Heart left ventricle (tissue), 16 donors: Measurements from ENCODE around the gene SFRP4. TPM values are rescaled to one million over a fixed set of nuclear protein-coding genes. Genes with fewer than 3 reads are reported as not detected.

Experiments
- ATAC-seq, 4 donors: fragments of 200-7000 bp; cut with Tn5 transposase; one replicate each; pipeline ENCODE4 v1.9.1; 2020 to 2022; ENCODE audit warnings: moderate library complexity in 4 of 4, mild to moderate bottlenecking in 3 of 4, moderate number of reproducible peaks in 1 of 4
- DNase-seq, 5 donors: peaks; one replicate each; pipeline ENCODE4 v3.0.0-alpha.2; 2020
- H3K27ac ChIP-seq, 12 donors: fragments of 200-600 bp; sonication (generic) in 4 of 12; one replicate each; pipeline versions ENCODE4 v1.5.0 to v1.8.0; 2016 to 2022; ENCODE audit warnings: mild to moderate bottlenecking in 2 of 12
- H3K27me3 ChIP-seq, 9 donors: fragments of 200-600 bp; sonication (generic) in 2 of 9; one replicate each; pipeline versions ENCODE4 v1.5.1 to v1.8.0; 2016 to 2022; ENCODE audit warnings: mild to moderate bottlenecking in 3 of 9
- H3K36me3 ChIP-seq, 9 donors: fragments of 200-600 bp; sonication (generic) in 2 of 9; one replicate each; pipeline versions ENCODE4 v1.5.0 to v1.8.0; 2018 to 2022; ENCODE audit warnings: mild to moderate bottlenecking in 2 of 9
- H3K4me1 ChIP-seq, 12 donors: fragments of 200-600 bp; sonication (generic) in 4 of 12; one replicate each; pipeline versions ENCODE4 v1.5.0 to v1.8.0; 2016 to 2022; ENCODE audit warnings: mild to moderate bottlenecking in 3 of 12
- H3K4me3 ChIP-seq, 12 donors: fragments of 200-600 bp; sonication (generic) in 4 of 12; one replicate each; pipeline versions ENCODE4 v1.5.0 to v1.8.0; 2017 to 2022; ENCODE audit warnings: mild to moderate bottlenecking in 9 of 12, moderate library complexity in 4 of 12
- H3K9me3 ChIP-seq, 12 donors: fragments of 200-600 bp; sonication (generic) in 4 of 12; one replicate each; pipeline versions ENCODE4 v1.5.0 to v1.8.0; 2016 to 2022; ENCODE audit warnings: mild to moderate bottlenecking in 1 of 12
- CTCF ChIP-seq, 12 donors: fragments of 200-600 bp; sonication (generic) in 4 of 12; IDR thresholded peaks; one replicate each; pipeline versions ENCODE4 v1.5.0 to v1.8.0; 2018 to 2022; ENCODE audit warnings: antibody characterized with exemption in 12 of 12, mild to moderate bottlenecking in 5 of 12
- POLR2A ChIP-seq, 2 donors: fragments of 450-650 bp; IDR thresholded peaks; one replicate each; pipeline ENCODE4 v1.6.1; 2017; ENCODE audit warnings: antibody characterized with exemption in 2 of 2, mild to moderate bottlenecking in 2 of 2, moderate library complexity in 2 of 2
- WGBS, 4 donors: extraction: QIAGEN DNeasy Blood & Tissue Kit in 2 of 4; methylation state at CpG; one replicate each; pipeline versions ENCODE4 v1.1.5 to v1.1.7; 2013 to 2018; 5-methylcytosine and 5-hydroxymethylcytosine counted together
- intact Hi-C, 10 donors: fragments of 100-400 bp; cut with DNase I; formaldehyde crosslinking; loops; one replicate each; pipeline versions ENCODE4 v1.11.1 to v1.14.2; 2022
- polyA plus RNA-seq, 2 donors: library from polyadenylated mRNA; stranded (reverse); fragments of 200-250 nt; gene quantifications; one replicate each; pipeline ENCODE4 v1.2.3, GENCODE V29; 2013
- total RNA-seq, 9 donors: library from RNA; depleted of rRNA in 2 of 9; stranded (reverse); fragments of >200 nt in 2 of 9; fragmentation: NEBNext Ultra II Directional in 3 of 9; extraction: Animal tissue kit (Norgen Biotek cat#: 25700) in 3 of 9; gene quantifications; one replicate each; pipeline versions ENCODE4 v1.1.0 to v1.2.4, GENCODE V29; 2016 to 2023
- donor health status: ischemic (EF 13 %, LVEDD 7.1; RV severe dilation, severe dysfunction).
- donor health status: healthy with polysubstance abuse.
- donor health status: DM: no; HTN: yes; CAD: no.
- donor health status: DM: no; HTN: no; CAD: no.
- donor health status: ischemic (EF 25% LVEDD 6.9; RV normal size, moderate dysfunction).
- donor health status: ischemic (EF 25% LVEDD 5.7; RV mildly dilated, moderate dysfunction).
- donor health status: healthy.
- donor health status: DM: yes; HTN: yes; CAD: no.
- donor health status: ischemic (EF 35%, LVEDD 5.7; RV mildly dilated, moderate dysfunction).
- donor health status: nonischemic (EF 11% LVEDD 7.7; RV severe dilation, severe dysfunction).
- donor health status: DM: yes; HTN: yes; CAD: no.
- donor health status: PGD.
- donor health status: ischemic (EF 29% LVEDD 5.4; RV normal size, mild dysfunction).
- donor health status: nonischemic (EF 23%, LVEDD 6.1; RV moderate dilation, normal function).

Gene SFRP4
- total and polyA plus RNA-seq, 11 donors = 0.10 to 21.3 (median 0.87) TPM

- intact Hi-C loops = loop anchor here in 2 of 10 donors (2.0 to 5.0 kb wide), 2 partner anchors 22 to 151 kb away; no protein-coding TSS in a partner anchor
- Histone ChIP-seq H3K27me3 (peaks cover 0 to 16% (median under 1%) of the 10 kb centered on the region in 9 donors), H3K4me3 (peak overlapping the region; percentile 46 to 86 (median 76)), H3K36me3 (no peaks in the 10 kb centered on the region), H3K4me1 (peaks cover 0 to 36% (median 13%) of the 10 kb centered on the region in 12 donors), H3K9me3 (peaks cover 0 to 13% (median 8%) of the 10 kb centered on the region in 12 donors), H3K27ac (peak overlapping the region; percentile 72 to 96 (median 88))
- WGBS, 4 donors = 1 to 2% (median 1%) methylated on average over 14 to 63 of the region's 63 CpGs
- ATAC-seq (peak; percentile 72 to 78 (median 74)), DNase-seq (peak; percentile 37 to 72 (median 61))
- TF ChIP-seq CTCF (IDR thresholded peaks at IDR 0.05) = peak in 5 of 12 donors; percentile 4 to 39 (median 24)
- TF ChIP-seq POLR2A (IDR thresholded peaks at IDR 0.05) = no peak
These were observed 4.5 kb upstream of the SFRP4 start for GRCh38 chr7:37920849-37921805.

GRCh38 chr7:37920305-37920848 is 3.8 kb upstream of the SFRP4 start, which contains the start of gene EPDR1:
Gene EPDR1 (plus strand): TSS chr7:37920640. CDS start chr7:37920940, 300 bp downstream.
- Histone ChIP-seq H3K9me3 (peaks cover 0 to 6% (median 2%) of the 10 kb centered on the region in 12 donors), H3K4me3 (peak within 1 kb of the TSS; percentile 46 to 86 (median 76)), H3K4me1 (peaks cover 0 to 40% (median 13%) of the 10 kb centered on the region in 12 donors), H3K27me3 (peaks cover 0 to 21% (median 5%) of the 10 kb centered on the region in 9 donors), H3K27ac (peak within 1 kb of the TSS; percentile 72 to 96 (median 88)), H3K36me3 (no peaks in the 10 kb centered on the region)
- DNase-seq (peak; percentile 49 to 78 (median 73)), ATAC-seq (peak; percentile 33 to 83 (median 70))
- intact Hi-C loops = loop anchor here in 2 of 10 donors (2.0 to 5.0 kb wide), 2 partner anchors 22 to 152 kb away; no protein-coding TSS in a partner anchor
- WGBS, 4 donors = 15 to 31% (median 17%) methylated on average over 10 to 22 of the region's 22 CpGs
- TF ChIP-seq POLR2A (IDR thresholded peaks at IDR 0.05) (no peak), CTCF (IDR thresholded peaks at IDR 0.05) (peak in 6 of 12 donors; percentile 4 to 41 (median 23))

GRCh38 chr7:37918526-37918925 is 1.9 kb upstream of the SFRP4 start:
- no peak for ATAC-seq
- TF ChIP-seq CTCF (IDR thresholded peaks at IDR 0.05) (peak in 2 of 12 donors; percentile 6 to 15), POLR2A (IDR thresholded peaks at IDR 0.05) (no peak)
- WGBS, 4 donors = 60 to 87% (median 72%) methylated on average over 4 of the region's 4 CpGs

More at GRCh38 chr7:37918526-37918925, 1.9 kb upstream of the SFRP4 start:
- no peak overlapping the region for H3K27ac ChIP-seq
- H3K4me3 ChIP-seq = no peak overlapping the region
- intact Hi-C loops = loop anchor here in 8 of 10 donors (5.0 to 10.0 kb wide), 4 partner anchors 156 to 304 kb away; no protein-coding TSS in a partner anchor
- no peaks in the 10 kb centered on the region for H3K9me3 ChIP-seq
- peaks cover 0 to 21% (median 5%) of the 10 kb centered on the region in 9 donors for H3K27me3 ChIP-seq
- no peak for DNase-seq
- peaks cover 0 to 40% (median 13%) of the 10 kb centered on the region in 12 donors for H3K4me1 ChIP-seq
- H3K36me3 ChIP-seq = no peaks in the 10 kb centered on the region
